Measurements from ENCODE around the gene SLC7A7. TPM values are rescaled to one million over a fixed set of nuclear protein-coding genes. Genes with fewer than 3 reads are reported as not detected.
"Not testable (repeated sequence)": the region's sequence is repeated elsewhere in the genome, so short reads cannot be mapped to it uniquely, and the experiment has no call there.

The SLC7A7 gene
- polyA plus RNA-seq, 6 donors from 2014 or later: 16.2 to 78.3 (median 28.7) TPM

GRCh38 chr14:22839159-22839779 is 24.0 kb upstream of the SLC7A7 start:
- Mint-ChIP-seq H3K4me3 (peak overlapping the region in 6 of 8 donors; percentile 15 to 97 (median 56)), H3K27ac (peak overlapping the region in 2 of 6 donors; percentile 1 to 80), H3K36me3 (no peaks in the 10 kb centered on the region), H3K9me3 (no peaks in the 10 kb centered on the region), H3K27me3 (peaks cover 0 to 25% (median 0%) of the 10 kb centered on the region in 3 donors), H3K4me1 (peaks cover 17 to 39% (median 33%) of the 10 kb centered on the region in 3 donors)
- no peak for DNase-seq
- ATAC-seq (ENCODE audit: low read depth in 2 of 2): no peak

- H3K4me3 Mint-ChIP-seq: peak overlapping the region in 5 of 8 donors; percentile 10 to 99 (median 78)
- ATAC-seq (ENCODE audit: low read depth in 2 of 2) (no peak), DNase-seq (no peak)
- H3K27ac Mint-ChIP-seq: peak overlapping the region in 1 of 6 donors; percentile 13
- H3K4me1 Mint-ChIP-seq: peaks cover 17 to 39% (median 33%) of the 10 kb centered on the region in 3 donors
- no peaks in the 10 kb centered on the region for H3K36me3 Mint-ChIP-seq
- no peaks in the 10 kb centered on the region for H3K9me3 Mint-ChIP-seq
- peaks cover 0 to 25% (median 0%) of the 10 kb centered on the region in 3 donors for H3K27me3 Mint-ChIP-seq
Measured at GRCh38 chr14:22838631-22839041, 23.4 kb upstream of the SLC7A7 start.

- Mint-ChIP-seq H3K4me3 (peak overlapping the region; percentile 68 to 99 (median 84)), H3K36me3 (no peaks in the 10 kb centered on the region), H3K9me3 (no peaks in the 10 kb centered on the region), H3K27ac (peak overlapping the region in 2 of 6 donors; percentile 91 to 98), H3K4me1 (peaks cover 17 to 39% (median 33%) of the 10 kb centered on the region in 3 donors), H3K27me3 (peaks cover 0 to 25% (median 0%) of the 10 kb centered on the region in 3 donors)
- no peak for DNase-seq
- peak in 1 of 2 donors; percentile 27 for ATAC-seq (ENCODE audit: low read depth in 2 of 2)
Measured at GRCh38 chr14:22837750-22838538, 22.7 kb upstream of the SLC7A7 start.

- Mint-ChIP-seq H3K4me3 (peak overlapping the region; percentile 92 to 99 (median 96)), H3K36me3 (peaks cover 0 to 2% of the 10 kb centered on the region in 2 donors), H3K9me3 (no peaks in the 10 kb centered on the region), H3K27me3 (peaks cover 0 to 25% (median 0%) of the 10 kb centered on the region in 3 donors), H3K27ac (peak overlapping the region; percentile 11 to 98 (median 80)), H3K4me1 (peaks cover 17 to 40% (median 33%) of the 10 kb centered on the region in 3 donors)
- DNase-seq (no peak), ATAC-seq (ENCODE audit: low read depth in 2 of 2) (peak; percentile 57 to 58)
Measured at GRCh38 chr14:22837114-22837749, 22.0 kb upstream of the SLC7A7 start.

GRCh38 chr14:22836301-22837113 is 21.3 kb upstream of the SLC7A7 start, which contains the start of gene MMP14:
MMP14 (plus strand) TSS chr14:22836585; CDS start chr14:22836818, 233 bp downstream.
- ATAC-seq (ENCODE audit: low read depth in 2 of 2) (peak; percentile 34 to 35), DNase-seq (no peak)
- Mint-ChIP-seq H3K4me3 (peak within 1 kb of the TSS; percentile 92 to 99 (median 96)), H3K4me1 (peaks cover 22 to 47% (median 39%) of the 10 kb centered on the region in 3 donors), H3K36me3 (peaks cover 0 to 8% of the 10 kb centered on the region in 2 donors), H3K27me3 (peaks cover 0 to 20% (median 0%) of the 10 kb centered on the region in 3 donors), H3K9me3 (no peaks in the 10 kb centered on the region), H3K27ac (peak within 1 kb of the TSS; percentile 70 to 98 (median 87))

GRCh38 chr14:22835505-22835904 is 20.3 kb upstream of the SLC7A7 start:
- ATAC-seq (ENCODE audit: low read depth in 2 of 2) (no peak), DNase-seq (no peak)
- H3K27ac Mint-ChIP-seq: peak overlapping the region in 5 of 6 donors; percentile 60 to 91 (median 83)
- H3K36me3 Mint-ChIP-seq: peaks cover 0 to 8% of the 10 kb centered on the region in 2 donors
- no peaks in the 10 kb centered on the region for H3K9me3 Mint-ChIP-seq
- peaks cover 0 to 18% (median 0%) of the 10 kb centered on the region in 3 donors for H3K27me3 Mint-ChIP-seq
- peaks cover 30 to 57% (median 48%) of the 10 kb centered on the region in 3 donors for H3K4me1 Mint-ChIP-seq
- peak overlapping the region in 7 of 8 donors; percentile 25 to 99 (median 96) for H3K4me3 Mint-ChIP-seq

GRCh38 chr14:22830443-22831010 is 15.3 kb upstream of the SLC7A7 start:
- Mint-ChIP-seq H3K27ac (peak overlapping the region; percentile 12 to 99 (median 96)), H3K4me1 (peaks cover 27 to 42% (median 37%) of the 10 kb centered on the region in 3 donors), H3K9me3 (peaks cover 0 to 3% (median 0%) of the 10 kb centered on the region in 7 donors), H3K36me3 (peaks cover 4 to 8% of the 10 kb centered on the region in 2 donors), H3K27me3 (no peaks in the 10 kb centered on the region), H3K4me3 (peak overlapping the region; percentile 85 to 97 (median 94))
- DNase-seq: no peak
- ATAC-seq (ENCODE audit: low read depth in 2 of 2): peak; percentile 12 to 20

GRCh38 chr14:22829661-22830442 is 14.6 kb upstream of the SLC7A7 start, which contains the start of gene MRPL52:
MRPL52 (plus strand) TSS chr14:22829887; CDS start chr14:22829913, 26 bp downstream.
- DNase-seq: peak; percentile 82
- H3K27me3 Mint-ChIP-seq: no peaks in the 10 kb centered on the region
- peak within 1 kb of the TSS; percentile 85 to 97 (median 94) for H3K4me3 Mint-ChIP-seq

GRCh38 chr14:22829076-22829660 is 13.9 kb upstream of the SLC7A7 start:
- H3K27me3 Mint-ChIP-seq; H3K9me3 Mint-ChIP-seq; DNase-seq; H3K36me3 Mint-ChIP-seq; ATAC-seq (ENCODE audit: low read depth in 2 of 2): not testable (repeated sequence)
- H3K27ac Mint-ChIP-seq: peak overlapping the region; percentile 91 to 99 (median 96)
- peak overlapping the region; percentile 85 to 97 (median 94) for H3K4me3 Mint-ChIP-seq
- H3K4me1 Mint-ChIP-seq: peaks cover 25 to 47% (median 45%) of the 10 kb centered on the region in 3 donors

More at GRCh38 chr14:22829661-22830442, 14.6 kb upstream of the SLC7A7 start, which contains the start of gene MRPL52:
- Mint-ChIP-seq H3K9me3 (peaks cover 0 to 3% (median 0%) of the 10 kb centered on the region in 7 donors), H3K36me3 (peaks cover 4 to 8% of the 10 kb centered on the region in 2 donors), H3K4me1 (peaks cover 25 to 40% (median 38%) of the 10 kb centered on the region in 3 donors), H3K27ac (peak within 1 kb of the TSS; percentile 91 to 99 (median 96))
- ATAC-seq (ENCODE audit: low read depth in 2 of 2): peak; percentile 93 to 94

GRCh38 chr14:22824711-22825359 is 9.6 kb upstream of the SLC7A7 start:
- Mint-ChIP-seq H3K4me3 (peak overlapping the region; percentile 35 to 85 (median 64)), H3K36me3 (peaks cover 0 to 4% of the 10 kb centered on the region in 2 donors), H3K4me1 (peaks cover 23 to 63% (median 45%) of the 10 kb centered on the region in 3 donors), H3K9me3 (peaks cover 0 to 3% (median 0%) of the 10 kb centered on the region in 7 donors), H3K27ac (peak overlapping the region in 4 of 6 donors; percentile 32 to 81 (median 55)), H3K27me3 (no peaks in the 10 kb centered on the region)
- ATAC-seq (ENCODE audit: low read depth in 2 of 2) (no peak), DNase-seq (no peak)

Measured in naive B cell (primary cell).